Hepatocyte (in vitro differentiated cells): ENCODE data around the gene CMTM7.
"Not testable (repeated sequence)": the region's sequence is repeated elsewhere in the genome, so short reads cannot be mapped to it uniquely, and the experiment has no call there.

Source experiments
- CTCF ChIP-seq: fragments of 200-600 bp; sonication (generic); IDR thresholded peaks from 2 replicates; pipeline ENCODE4 v1.5.1; 2016; ENCODE audit warnings: antibody characterized with exemption, mild to moderate bottlenecking; ENCODE audit not compliant: poor library complexity
- EZH2 ChIP-seq: fragments of 200-600 bp; sonication (generic); IDR thresholded peaks from 2 replicates; pipeline ENCODE4 v1.6.1; 2016; ENCODE audit warnings: antibody characterized with exemption, mild to moderate bottlenecking, borderline replicate concordance
- EZH2phosphoT487 ChIP-seq: fragments of 200-600 bp; sonication (generic); IDR thresholded peaks from one replicate; pipeline ENCODE4 v1.6.1; 2018; ENCODE audit warnings: antibody characterized with exemption, mild to moderate bottlenecking, low read depth, moderate library complexity; ENCODE audit not compliant: unreplicated experiment, severe bottlenecking

GRCh38 chr3:32389577-32389976, 2.1 kb upstream of the CMTM7 start:
- TF ChIP-seq CTCF, EZH2, EZH2phosphoT487: not testable (repeated sequence)
